Thoracic aorta (tissue), 2 donors: ENCODE results near the gene ENDOG. TPM values are rescaled to one million over a fixed set of nuclear protein-coding genes. Genes with fewer than 3 reads are reported as not detected.
A peak's percentile ranks its signal among the peaks of the same experiment; 100 is the strongest.
"Not testable (repeated sequence)": the region's sequence is repeated elsewhere in the genome, so short reads cannot be mapped to it uniquely, and the experiment has no call there.

Source experiments
- ATAC-seq: fragments of 150-250 bp; one replicate; pipeline ENCODE4 v1.8.0; 2017; ENCODE audit warnings: low read depth; ENCODE audit not compliant: insufficient number of reproducible peaks, low FRiP score
- DNase-seq: peaks from one replicate; pipeline ENCODE4 v3.0.0-alpha.2; 2020; ENCODE audit warnings: low spot score
- H3K27ac ChIP-seq, 2 donors: fragments of 200-600 bp; sonication (generic); 1 replicate in 1 of 2; 2 replicates in 1 of 2; pipeline ENCODE4 v1.5.1; 2016; ENCODE audit warnings: mild to moderate bottlenecking in 2 of 2, moderate library complexity in 2 of 2
- H3K27me3 ChIP-seq: fragments of 200-600 bp; sonication (generic); replicated peaks from 2 replicates; pipeline ENCODE4 v1.6.0; 2016; ENCODE audit warnings: mild to moderate bottlenecking; ENCODE audit not compliant: insufficient read depth
- H3K36me3 ChIP-seq: fragments of 200-600 bp; sonication (generic); one replicate; pipeline ENCODE4 v1.5.1; 2016
- H3K4me1 ChIP-seq, 2 donors: fragments of 200-600 bp; sonication (generic); 1 replicate in 1 of 2; 2 replicates in 1 of 2; pipeline versions ENCODE4 v1.5.1 to v1.6.0; 2016; ENCODE audit warnings: low read depth in 2 of 2, mild to moderate bottlenecking in 1 of 2; ENCODE audit not compliant: control insufficient read depth in 1 of 2
- H3K4me3 ChIP-seq: fragments of 200-600 bp; sonication (generic); 2 replicates; pipeline ENCODE4 v1.5.1; 2016; ENCODE audit warnings: mild to moderate bottlenecking
- H3K9me3 ChIP-seq: fragments of 200-600 bp; sonication (generic); 2 replicates; pipeline ENCODE4 v1.5.1; 2016
- CTCF ChIP-seq: fragments of 200-600 bp; sonication (generic); IDR thresholded peaks from one replicate; pipeline ENCODE4 v1.5.1; 2019; ENCODE audit warnings: antibody characterized with exemption
- total RNA-seq, 2 donors: library from RNA; depleted of rRNA; stranded (reverse); fragments of >200 nt; gene quantifications; one replicate each; pipeline versions ENCODE4 v1.1.0 to v1.2.3, GENCODE V29; 2016

Gene ENDOG
- total RNA-seq, 2 donors from 2014 or later, result 21.2 to 26.4 TPM

- TF ChIP-seq CTCF, result no peak
- Histone ChIP-seq H3K9me3 (no peaks in the 10 kb centered on the region), H3K4me3 (no peak overlapping the region), H3K27ac (no peak overlapping the region), H3K36me3 (no peaks in the 10 kb centered on the region), H3K4me1 (peaks cover 9 to 20% of the 10 kb centered on the region in 2 donors), H3K27me3 (no peaks in the 10 kb centered on the region)
- no peak for DNase-seq
- no peak for ATAC-seq
Measured at GRCh38 chr9:128860937-128861336, 42.6 kb downstream of the ENDOG start.

- DNase-seq (no peak), ATAC-seq (no peak)
- H3K27me3 ChIP-seq, result no peaks in the 10 kb centered on the region
- H3K27ac ChIP-seq, result peak overlapping the region; percentile 18 to 31
- TF ChIP-seq CTCF, result no peak
- no peaks in the 10 kb centered on the region for H3K9me3 ChIP-seq
- no peak overlapping the region for H3K4me3 ChIP-seq
- H3K36me3 ChIP-seq, result no peaks in the 10 kb centered on the region
- peaks cover 9 to 20% of the 10 kb centered on the region in 2 donors for H3K4me1 ChIP-seq
Measured at GRCh38 chr9:128861501-128861900, 43.2 kb downstream of the ENDOG start.

- no peaks in the 10 kb centered on the region for H3K9me3 ChIP-seq
- no peaks in the 10 kb centered on the region for H3K36me3 ChIP-seq
- TF ChIP-seq CTCF, result no peak
- H3K4me3 ChIP-seq, result no peak overlapping the region
- ATAC-seq, result no peak
- no peak for DNase-seq
- peaks cover 9 to 20% of the 10 kb centered on the region in 2 donors for H3K4me1 ChIP-seq
- H3K27ac ChIP-seq, result peak overlapping the region; percentile 18 to 31
- no peaks in the 10 kb centered on the region for H3K27me3 ChIP-seq
Measured at GRCh38 chr9:128862401-128862851, 44.1 kb downstream of the ENDOG start.

GRCh38 chr9:128863647-128864046, 45.3 kb downstream of the ENDOG start:
- TF ChIP-seq CTCF, result peak; percentile 99
- no peak overlapping the region for H3K4me3 ChIP-seq
- H3K27me3 ChIP-seq, result no peaks in the 10 kb centered on the region
- ATAC-seq, result peak; percentile 42
- no peaks in the 10 kb centered on the region for H3K9me3 ChIP-seq
- no peak for DNase-seq
- no peaks in the 10 kb centered on the region for H3K36me3 ChIP-seq
- H3K4me1 ChIP-seq, result peaks cover 9 to 20% of the 10 kb centered on the region in 2 donors
- no peak overlapping the region for H3K27ac ChIP-seq

- Histone ChIP-seq H3K4me1 (peaks cover 0 to 8% of the 10 kb centered on the region in 2 donors), H3K4me3 (no peak overlapping the region), H3K9me3 (no peaks in the 10 kb centered on the region), H3K27ac (no peak overlapping the region), H3K27me3 (no peaks in the 10 kb centered on the region), H3K36me3 (no peaks in the 10 kb centered on the region)
- DNase-seq, result no peak
- ATAC-seq, result no peak
- TF ChIP-seq CTCF, result no peak
Measured at GRCh38 chr9:128870128-128870940, 52.0 kb downstream of the ENDOG start.

GRCh38 chr9:128870941-128871265, 52.6 kb downstream of the ENDOG start:
- ATAC-seq, H3K27ac ChIP-seq, H3K4me3 ChIP-seq, H3K36me3 ChIP-seq, DNase-seq, H3K9me3 ChIP-seq, H3K27me3 ChIP-seq: not testable (repeated sequence)
- H3K4me1 ChIP-seq, result peaks cover 4 to 14% of the 10 kb centered on the region in 2 donors
